Lower leg skin (tissue), 4 donors: Measurements from ENCODE around the gene SIRPG. TPM values are rescaled to one million over a fixed set of nuclear protein-coding genes. Genes with fewer than 3 reads are reported as not detected.

Experiments
- DNase-seq, 2 donors: peaks; one replicate each; pipeline ENCODE4 v3.0.0-alpha.2; 2019; ENCODE audit warnings: low spot score in 2 of 2
- H3K4me3 ChIP-seq: fragments of 200-600 bp; sonication (generic); 2 replicates; pipeline ENCODE4 v1.5.1; 2017; ENCODE audit warnings: mild to moderate bottlenecking, low read depth; ENCODE audit not compliant: poor library complexity, severe bottlenecking
- POLR2A ChIP-seq, 2 donors: fragments of 450-650 bp; IDR thresholded peaks; one replicate each; pipeline ENCODE4 v1.6.1; 2016 to 2017; ENCODE audit warnings: antibody characterized with exemption in 2 of 2, mild to moderate bottlenecking in 1 of 2, moderate library complexity in 1 of 2
- WGBS, 2 donors: methylation state at CpG; one replicate each; pipeline ENCODE4 v1.1.5; 2018; 5-methylcytosine and 5-hydroxymethylcytosine counted together
- intact Hi-C: fragments of 100-400 bp; cut with DNase I; formaldehyde crosslinking; loops from one replicate; pipeline ENCODE4 v1.15.0; 2023; ENCODE audit warnings: low total_unique reads
- total RNA-seq, 4 donors: library from RNA; depleted of rRNA; stranded (reverse); fragments of >200 nt; gene quantifications; one replicate each; pipeline ENCODE4 v1.1.0, GENCODE V29; 2016
- TF ChIP-seq, protein P1 (sequence below), 3 donors: fragments of 450-650 bp; IDR thresholded peaks; one replicate each; pipeline ENCODE4 v1.5.1; 2016; ENCODE audit warnings: antibody characterized with exemption in 3 of 3, mild to moderate bottlenecking in 3 of 3, moderate library complexity in 2 of 3

The SIRPG gene
- total RNA-seq, 4 donors from 2014 or later = 0.89 TPM; not detected in 3

DNA sequence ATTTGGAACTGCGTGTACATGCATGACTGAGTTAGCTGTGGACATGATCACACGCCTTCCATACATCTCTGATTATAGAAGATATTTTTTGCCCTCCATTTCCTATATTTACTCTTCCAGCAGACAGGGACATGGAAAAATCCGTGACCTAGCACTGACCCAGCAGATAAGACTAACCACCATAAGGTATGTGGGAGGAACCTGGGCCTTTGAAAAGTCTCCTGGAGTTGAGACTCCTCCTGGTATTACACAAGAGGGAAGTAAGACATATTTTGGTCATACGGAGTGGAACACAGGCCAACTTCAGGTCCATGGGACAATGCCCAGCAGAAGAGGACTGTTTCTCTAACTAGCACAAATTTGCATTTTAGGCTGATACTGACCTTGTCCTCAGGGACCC lies 24.0 kb downstream of the SIRPG start:
- no peak for DNase-seq
- TF ChIP-seq POLR2A (IDR thresholded peaks at IDR 0.05) = no peak
- TF ChIP-seq, protein P1, sequence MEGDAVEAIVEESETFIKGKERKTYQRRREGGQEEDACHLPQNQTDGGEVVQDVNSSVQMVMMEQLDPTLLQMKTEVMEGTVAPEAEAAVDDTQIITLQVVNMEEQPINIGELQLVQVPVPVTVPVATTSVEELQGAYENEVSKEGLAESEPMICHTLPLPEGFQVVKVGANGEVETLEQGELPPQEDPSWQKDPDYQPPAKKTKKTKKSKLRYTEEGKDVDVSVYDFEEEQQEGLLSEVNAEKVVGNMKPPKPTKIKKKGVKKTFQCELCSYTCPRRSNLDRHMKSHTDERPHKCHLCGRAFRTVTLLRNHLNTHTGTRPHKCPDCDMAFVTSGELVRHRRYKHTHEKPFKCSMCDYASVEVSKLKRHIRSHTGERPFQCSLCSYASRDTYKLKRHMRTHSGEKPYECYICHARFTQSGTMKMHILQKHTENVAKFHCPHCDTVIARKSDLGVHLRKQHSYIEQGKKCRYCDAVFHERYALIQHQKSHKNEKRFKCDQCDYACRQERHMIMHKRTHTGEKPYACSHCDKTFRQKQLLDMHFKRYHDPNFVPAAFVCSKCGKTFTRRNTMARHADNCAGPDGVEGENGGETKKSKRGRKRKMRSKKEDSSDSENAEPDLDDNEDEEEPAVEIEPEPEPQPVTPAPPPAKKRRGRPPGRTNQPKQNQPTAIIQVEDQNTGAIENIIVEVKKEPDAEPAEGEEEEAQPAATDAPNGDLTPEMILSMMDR (IDR thresholded peaks at IDR 0.05) = no peak
- H3K4me3 ChIP-seq = no peak overlapping the region
- WGBS, 2 donors = 78 to 82% methylated on average over 4 of the region's 4 CpGs
- intact Hi-C loops = no loop called here

DNA sequence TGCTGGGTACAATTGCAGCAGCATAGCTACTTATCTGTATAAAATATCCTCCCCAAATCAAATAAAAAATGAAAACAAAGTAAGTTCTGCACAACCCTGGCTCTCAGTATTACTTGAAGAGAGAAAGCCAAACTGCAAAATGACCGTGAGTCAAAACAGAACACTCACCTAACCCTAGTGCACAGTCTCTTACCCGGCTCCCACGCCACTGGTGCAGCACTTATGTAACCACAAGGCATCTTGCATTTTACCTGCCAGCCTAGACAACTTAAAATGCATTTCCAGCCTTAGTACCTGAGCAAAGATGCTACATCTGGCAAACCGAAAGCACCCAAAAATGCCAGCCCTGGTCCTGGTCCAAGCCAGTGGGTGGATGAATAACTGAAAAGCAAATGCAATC lies 25.4 kb downstream of the SIRPG start:
- no peak for DNase-seq
- WGBS, 2 donors = 66 to 77% methylated on average over 4 of the region's 4 CpGs
- intact Hi-C loops = no loop called here
- H3K4me3 ChIP-seq = no peak overlapping the region
- no peak for TF ChIP-seq POLR2A (IDR thresholded peaks at IDR 0.05)
- TF ChIP-seq, protein P1 (IDR thresholded peaks at IDR 0.05) = no peak

DNA sequence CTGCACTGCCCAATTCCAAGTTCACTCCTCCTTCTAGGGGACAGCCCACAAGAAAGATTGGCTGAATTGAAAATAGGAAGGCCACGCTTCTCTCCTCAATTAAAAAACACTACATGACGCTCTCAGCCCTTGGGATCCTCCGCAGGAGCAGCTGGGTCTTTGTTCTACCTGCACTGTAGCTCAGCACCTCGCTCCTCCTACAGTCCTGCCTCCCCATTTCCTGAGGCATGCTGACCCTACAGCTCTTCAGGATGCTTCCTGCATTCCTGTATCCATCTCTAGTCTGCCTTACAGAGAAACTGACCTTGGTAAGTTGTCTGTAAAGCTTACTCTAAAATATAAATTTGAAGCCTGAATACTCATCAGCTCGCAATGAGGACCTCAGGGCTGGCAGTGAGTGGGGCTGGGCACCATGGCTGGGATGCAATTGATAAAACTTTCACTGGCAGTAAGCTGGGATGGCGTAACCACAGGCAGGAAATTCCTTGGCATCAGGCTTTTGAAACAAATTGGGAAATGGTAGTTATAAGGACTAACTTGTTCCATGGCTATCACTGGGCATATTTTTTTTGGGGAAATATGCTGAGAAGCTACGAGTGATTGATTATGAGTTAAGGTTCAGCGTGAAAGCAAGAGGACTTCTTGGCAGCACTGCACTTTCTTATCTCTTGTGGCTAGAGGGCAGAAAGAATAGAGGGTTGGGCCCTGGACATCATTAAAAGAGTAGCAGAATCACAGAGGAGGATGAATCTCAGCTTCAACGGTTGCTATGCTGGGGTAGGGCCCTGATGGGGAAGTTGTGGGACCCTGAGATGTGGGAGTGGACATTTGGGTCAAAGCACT lies 26.0 kb downstream of the SIRPG start:
- intact Hi-C loops = no loop called here
- WGBS, 2 donors = 58 to 68% methylated on average over 9 of the region's 9 CpGs
- DNase-seq = no peak
- TF ChIP-seq POLR2A (IDR thresholded peaks at IDR 0.05) = no peak
- TF ChIP-seq, protein P1 (IDR thresholded peaks at IDR 0.05) = no peak
- no peak overlapping the region for H3K4me3 ChIP-seq

DNA sequence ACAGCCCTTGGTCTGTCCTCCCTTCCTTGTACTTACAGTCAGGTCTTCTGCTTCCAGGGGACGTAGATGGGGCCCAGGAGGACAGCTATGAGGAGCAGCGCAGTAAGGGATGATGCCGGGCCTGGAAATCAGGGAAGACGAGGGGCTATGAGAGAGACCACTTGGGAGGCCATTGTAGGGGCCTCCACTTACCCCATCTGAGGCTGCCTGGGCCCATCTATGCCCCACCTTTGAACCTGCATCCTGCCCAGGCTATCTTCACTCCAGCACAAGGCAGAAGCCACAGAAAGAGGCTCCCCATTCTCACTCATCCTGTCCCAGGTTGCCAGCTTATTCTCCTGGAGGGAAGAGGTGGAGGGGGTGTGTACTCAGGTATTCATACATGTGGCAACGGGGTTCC lies 27.4 kb downstream of the SIRPG start:
- 86 to 89% methylated on average over 5 of the region's 5 CpGs for WGBS, 2 donors
- TF ChIP-seq, protein P1 (IDR thresholded peaks at IDR 0.05) = no peak
- no peak for TF ChIP-seq POLR2A (IDR thresholded peaks at IDR 0.05)
- H3K4me3 ChIP-seq = no peak overlapping the region
- intact Hi-C loops = no loop called here
- DNase-seq = no peak

DNA sequence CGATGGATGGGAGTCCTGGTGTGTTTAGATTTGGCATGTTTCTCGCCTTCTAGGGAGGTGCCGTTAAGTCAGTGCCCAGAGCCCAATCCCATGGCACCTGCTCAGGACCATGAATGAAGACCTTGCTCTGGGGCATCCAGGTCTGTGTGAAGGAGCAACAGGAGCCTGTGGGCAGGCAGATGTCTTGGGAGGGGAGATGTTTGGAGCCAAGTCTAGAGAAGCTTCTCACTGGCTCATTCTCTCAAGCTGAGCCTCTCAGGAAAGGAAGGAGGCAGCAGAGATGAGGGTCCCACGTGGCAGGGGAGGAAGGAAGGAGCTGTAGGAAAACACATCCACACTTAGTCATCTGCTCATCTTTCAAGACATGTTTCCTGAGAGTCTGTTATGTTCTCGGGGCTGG lies 28.3 kb downstream of the SIRPG start:
- no peak overlapping the region for H3K4me3 ChIP-seq
- no peak for DNase-seq
- 74 to 81% methylated on average over 5 of the region's 5 CpGs for WGBS, 2 donors
- intact Hi-C loops = no loop called here
- TF ChIP-seq, protein P1 (IDR thresholded peaks at IDR 0.05) = no peak
- TF ChIP-seq POLR2A (IDR thresholded peaks at IDR 0.05) = no peak

DNA sequence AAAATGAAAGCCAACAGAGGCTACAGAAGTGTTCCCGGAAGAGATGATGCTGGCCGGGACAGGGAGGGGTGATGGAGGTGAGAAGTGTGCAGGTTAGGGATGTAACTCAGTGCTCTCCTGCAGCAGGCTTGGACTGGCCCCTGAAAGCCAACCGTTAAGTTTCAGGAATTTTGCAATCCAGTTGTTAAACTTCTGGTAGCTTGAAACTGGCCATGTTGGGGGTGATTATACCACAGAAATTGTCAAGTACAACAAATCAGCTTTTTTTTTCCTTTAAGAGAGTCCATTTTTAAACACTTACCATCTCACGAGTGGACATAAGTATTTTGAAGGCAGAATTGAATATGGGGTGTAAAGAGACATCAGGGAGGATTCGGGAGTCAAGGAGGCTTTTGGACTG lies 29.0 kb downstream of the SIRPG start:
- TF ChIP-seq, protein P1 (IDR thresholded peaks at IDR 0.05) = no peak
- no peak for TF ChIP-seq POLR2A (IDR thresholded peaks at IDR 0.05)
- intact Hi-C loops = no loop called here
- no peak for DNase-seq
- WGBS, 2 donors = 63 to 70% methylated on average over 5 of the region's 5 CpGs
- H3K4me3 ChIP-seq = no peak overlapping the region
